ENCODE measurements around the gene IKZF4. TPM values are rescaled to one million over a fixed set of nuclear protein-coding genes. Genes with fewer than 3 reads are reported as not detected.

Gene IKZF4
- total and polyA plus RNA-seq, 7 donors, result 1.6 to 8.2 (median 5.9) TPM

DNA sequence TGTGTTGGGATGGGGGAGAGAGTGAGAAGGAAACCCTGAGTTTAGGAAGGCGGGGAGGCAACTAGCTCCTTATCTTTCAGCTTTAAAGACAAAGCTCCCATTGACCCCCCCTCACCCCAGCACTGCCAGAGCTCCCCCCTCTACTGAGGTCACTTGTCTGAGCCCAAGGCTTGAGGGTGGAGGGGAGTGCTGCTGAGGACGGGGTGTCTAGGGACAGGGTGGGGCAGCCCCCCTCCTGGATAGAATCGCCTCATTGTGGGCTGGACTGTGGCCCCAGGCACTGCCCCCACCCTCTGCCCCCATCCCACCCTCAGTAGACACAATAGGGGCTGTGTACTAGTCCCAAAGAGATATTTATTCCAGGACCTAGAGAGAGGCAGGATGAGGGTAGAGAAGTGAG, 62.1 kb downstream of the IKZF4 start:
- H3K4me3 ChIP-seq, result no peak overlapping the region
- peaks cover 3% of the 10 kb centered on the region for H3K4me1 ChIP-seq
- intact Hi-C loops (cut with DNase I), result no loop called here
- DNase-seq (no peak), ATAC-seq (no peak)
- 52 to 76% (median 66%) methylated on average over 3 of the region's 3 CpGs for WGBS, 3 donors
- no peaks in the 10 kb centered on the region for H3K36me3 ChIP-seq (ENCODE audit: insufficient read depth in 1 of 2, low read depth in 1 of 2)
- no peaks in the 10 kb centered on the region for H3K9me3 ChIP-seq
- peaks cover 0 to 8% (median 6%) of the 10 kb centered on the region in 3 donors for H3K27me3 ChIP-seq (ENCODE audit: insufficient read depth in 3 of 3, low read length in 2 of 3)
- TF ChIP-seq, protein P1, sequence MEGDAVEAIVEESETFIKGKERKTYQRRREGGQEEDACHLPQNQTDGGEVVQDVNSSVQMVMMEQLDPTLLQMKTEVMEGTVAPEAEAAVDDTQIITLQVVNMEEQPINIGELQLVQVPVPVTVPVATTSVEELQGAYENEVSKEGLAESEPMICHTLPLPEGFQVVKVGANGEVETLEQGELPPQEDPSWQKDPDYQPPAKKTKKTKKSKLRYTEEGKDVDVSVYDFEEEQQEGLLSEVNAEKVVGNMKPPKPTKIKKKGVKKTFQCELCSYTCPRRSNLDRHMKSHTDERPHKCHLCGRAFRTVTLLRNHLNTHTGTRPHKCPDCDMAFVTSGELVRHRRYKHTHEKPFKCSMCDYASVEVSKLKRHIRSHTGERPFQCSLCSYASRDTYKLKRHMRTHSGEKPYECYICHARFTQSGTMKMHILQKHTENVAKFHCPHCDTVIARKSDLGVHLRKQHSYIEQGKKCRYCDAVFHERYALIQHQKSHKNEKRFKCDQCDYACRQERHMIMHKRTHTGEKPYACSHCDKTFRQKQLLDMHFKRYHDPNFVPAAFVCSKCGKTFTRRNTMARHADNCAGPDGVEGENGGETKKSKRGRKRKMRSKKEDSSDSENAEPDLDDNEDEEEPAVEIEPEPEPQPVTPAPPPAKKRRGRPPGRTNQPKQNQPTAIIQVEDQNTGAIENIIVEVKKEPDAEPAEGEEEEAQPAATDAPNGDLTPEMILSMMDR (IDR thresholded peaks at IDR 0.05), result no peak
- H3K27ac ChIP-seq, result no peak overlapping the region

DNA sequence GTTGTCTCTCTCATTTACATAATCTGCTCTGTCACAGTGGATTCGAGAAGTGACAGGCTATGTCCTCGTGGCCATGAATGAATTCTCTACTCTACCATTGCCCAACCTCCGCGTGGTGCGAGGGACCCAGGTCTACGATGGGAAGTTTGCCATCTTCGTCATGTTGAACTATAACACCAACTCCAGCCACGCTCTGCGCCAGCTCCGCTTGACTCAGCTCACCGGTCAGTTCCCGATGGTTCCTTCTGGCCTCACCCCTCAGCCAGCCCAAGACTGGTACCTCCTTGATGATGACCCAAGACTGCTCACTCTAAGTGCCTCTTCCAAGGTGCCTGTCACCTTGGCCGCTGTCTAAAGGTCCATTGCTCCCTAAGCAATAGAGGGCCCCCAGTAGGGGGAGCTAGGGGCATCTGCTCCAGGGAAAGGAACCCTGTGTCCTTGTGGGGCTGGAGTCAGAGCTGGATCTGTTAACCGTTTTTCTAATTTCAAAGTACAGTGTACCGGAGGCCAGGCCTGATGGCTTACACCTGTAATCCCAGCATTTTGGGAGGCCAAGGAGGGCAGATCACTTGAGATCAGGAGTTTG, 64.2 kb downstream of the IKZF4 start:
- DNase-seq, result peak in 1 of 2 donors; percentile 26
- no peak overlapping the region for H3K4me3 ChIP-seq
- H3K27me3 ChIP-seq (ENCODE audit: insufficient read depth in 3 of 3, low read length in 2 of 3), result peaks cover 0 to 8% (median 6%) of the 10 kb centered on the region in 3 donors
- H3K4me1 ChIP-seq, result no peaks in the 10 kb centered on the region
- no peaks in the 10 kb centered on the region for H3K36me3 ChIP-seq (ENCODE audit: insufficient read depth in 1 of 2, low read depth in 1 of 2)
- intact Hi-C loops (cut with DNase I), result no loop called here
- H3K27ac ChIP-seq, result no peak overlapping the region
- TF ChIP-seq, protein P1 (IDR thresholded peaks at IDR 0.05), result no peak
- no peak for ATAC-seq
- WGBS, 3 donors, result 90 to 92% (median 92%) methylated on average over 15 of the region's 15 CpGs
- H3K9me3 ChIP-seq, result no peaks in the 10 kb centered on the region

DNA sequence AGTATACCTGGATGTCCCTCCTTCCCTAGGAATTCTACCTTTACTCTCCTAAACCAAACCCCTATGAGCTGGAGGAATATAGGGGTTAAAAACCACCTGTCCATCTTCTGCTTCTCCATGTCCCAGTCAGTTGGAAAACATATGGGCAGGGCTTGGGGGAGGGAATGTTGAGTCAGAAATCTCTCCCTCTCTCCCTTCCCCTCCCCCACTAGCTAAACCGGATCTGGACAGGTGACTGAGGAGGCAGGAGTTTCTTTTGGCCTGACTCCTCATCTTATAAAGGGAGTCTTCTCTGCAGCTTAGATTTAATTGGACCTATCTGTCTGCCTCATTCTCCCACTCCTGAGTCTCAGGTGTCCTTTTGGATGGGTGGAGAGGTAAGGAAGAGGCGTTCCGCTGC, 65.3 kb downstream of the IKZF4 start:
- Histone ChIP-seq H3K4me3 (no peak overlapping the region), H3K27ac (no peak overlapping the region), H3K9me3 (no peaks in the 10 kb centered on the region), H3K4me1 (no peaks in the 10 kb centered on the region), H3K27me3 (ENCODE audit: insufficient read depth in 3 of 3, low read length in 2 of 3) (no peaks in the 10 kb centered on the region), H3K36me3 (ENCODE audit: insufficient read depth in 1 of 2, low read depth in 1 of 2) (no peaks in the 10 kb centered on the region)
- intact Hi-C loops (cut with DNase I), result no loop called here
- DNase-seq (no peak), ATAC-seq (no peak)
- TF ChIP-seq, protein P1 (IDR thresholded peaks at IDR 0.05), result no peak
- WGBS, 3 donors, result 78 to 84% (median 84%) methylated on average over 3 of the region's 3 CpGs

DNA sequence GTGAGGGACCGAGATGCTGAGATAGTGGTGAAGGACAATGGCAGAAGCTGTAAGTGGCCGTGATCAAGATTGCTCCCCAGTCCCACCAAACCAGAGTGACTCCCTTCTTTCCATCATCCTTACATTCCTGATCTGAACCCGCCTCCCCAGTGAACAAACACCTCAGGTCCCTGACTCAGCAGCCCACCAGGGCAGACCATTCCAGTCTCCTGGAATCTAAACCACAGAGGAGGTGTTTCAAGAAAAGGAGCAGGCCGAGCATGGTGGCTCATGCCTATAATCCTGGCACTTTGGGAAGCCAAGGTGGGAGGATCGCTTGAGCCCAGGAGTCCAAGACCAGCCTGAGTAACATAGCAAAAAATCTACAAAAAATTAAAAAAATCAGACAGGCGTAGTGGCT, 65.8 kb downstream of the IKZF4 start:
- DNase-seq (no peak), ATAC-seq (no peak)
- H3K27me3 ChIP-seq (ENCODE audit: insufficient read depth in 3 of 3, low read length in 2 of 3), result no peaks in the 10 kb centered on the region
- WGBS, 3 donors, result 82 to 89% (median 84%) methylated on average over 6 of the region's 6 CpGs
- intact Hi-C loops (cut with DNase I), result no loop called here
- TF ChIP-seq, protein P1 (IDR thresholded peaks at IDR 0.05), result no peak
- H3K27ac ChIP-seq, result no peak overlapping the region
- no peaks in the 10 kb centered on the region for H3K36me3 ChIP-seq (ENCODE audit: insufficient read depth in 1 of 2, low read depth in 1 of 2)
- H3K4me1 ChIP-seq, result no peaks in the 10 kb centered on the region
- no peak overlapping the region for H3K4me3 ChIP-seq
- H3K9me3 ChIP-seq, result no peaks in the 10 kb centered on the region

DNA sequence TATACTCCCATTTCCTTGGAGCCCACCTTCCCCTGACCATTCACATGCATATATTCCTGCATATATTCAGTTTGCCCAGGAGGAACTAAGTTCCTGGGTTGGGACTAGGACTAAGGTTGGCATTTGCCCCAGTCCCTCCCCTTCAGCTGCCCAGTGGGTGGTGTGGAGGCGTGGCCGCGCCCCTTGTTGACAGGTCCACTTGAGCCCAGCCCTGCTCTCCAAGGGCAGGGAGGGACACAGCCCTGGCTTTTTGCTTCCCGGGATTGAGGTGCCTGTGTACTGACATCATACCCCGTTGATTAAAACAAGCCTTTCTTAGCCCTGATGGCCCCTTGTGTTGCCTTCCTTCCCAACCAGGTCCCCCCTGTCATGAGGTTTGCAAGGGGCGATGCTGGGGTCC, 66.4 kb downstream of the IKZF4 start:
- H3K27ac ChIP-seq, result no peak overlapping the region
- ATAC-seq, result peak; percentile 60 to 90 (median 72)

More for the DNA sequence above, 66.4 kb downstream of the IKZF4 start:
- peak; percentile 49 to 60 for DNase-seq
- no peak overlapping the region for H3K4me3 ChIP-seq
- 45 to 65% (median 59%) methylated on average over 6 of the region's 6 CpGs for WGBS, 3 donors
- intact Hi-C loops (cut with DNase I), result no loop called here
- no peaks in the 10 kb centered on the region for H3K27me3 ChIP-seq (ENCODE audit: insufficient read depth in 3 of 3, low read length in 2 of 3)
- H3K4me1 ChIP-seq, result no peaks in the 10 kb centered on the region
- no peaks in the 10 kb centered on the region for H3K9me3 ChIP-seq
- TF ChIP-seq, protein P1 (IDR thresholded peaks at IDR 0.05), result no peak
- no peaks in the 10 kb centered on the region for H3K36me3 ChIP-seq (ENCODE audit: insufficient read depth in 1 of 2, low read depth in 1 of 2)
